GM18502 (cell line): ENCODE data around the gene C2orf92.
"Not testable (repeated sequence)": the region's sequence is repeated elsewhere in the genome, so short reads cannot be mapped to it uniquely, and the experiment has no call there.

Source experiments
- ATAC-seq: cut with Tn5 transposase; IDR thresholded peaks from one replicate; pipeline ENCODE4 v1.9.1; 2021; ENCODE audit warnings: mild to moderate bottlenecking; ENCODE audit not compliant: unreplicated experiment, poor library complexity

The C2orf92 gene

GRCh38 chr2:97688062-97688827 is 18.7 kb downstream of the C2orf92 start:
- no peak for ATAC-seq

- no peak for ATAC-seq
These were observed 21.7 kb downstream of the C2orf92 start for GRCh38 chr2:97691166-97691565.

- no peak for ATAC-seq
These were observed 24.0 kb downstream of the C2orf92 start for GRCh38 chr2:97693476-97693875.

- no peak for ATAC-seq
These were observed 26.2 kb downstream of the C2orf92 start for GRCh38 chr2:97695744-97696143.

GRCh38 chr2:97697252-97698235 is 28.0 kb downstream of the C2orf92 start:
- ATAC-seq, result peak; percentile 75

GRCh38 chr2:97698530-97698929 is 29.0 kb downstream of the C2orf92 start:
- ATAC-seq, result no peak

GRCh38 chr2:97699765-97700444 is 30.4 kb downstream of the C2orf92 start:
- no peak for ATAC-seq

GRCh38 chr2:97701186-97701585 is 31.7 kb downstream of the C2orf92 start:
- no peak for ATAC-seq

GRCh38 chr2:97701851-97702465 is 32.4 kb downstream of the C2orf92 start:
- ATAC-seq, result no peak

- ATAC-seq, result no peak
These were observed 33.4 kb downstream of the C2orf92 start for GRCh38 chr2:97702731-97703470.

GRCh38 chr2:97703741-97704140 is 34.2 kb downstream of the C2orf92 start:
- no peak for ATAC-seq

- no peak for ATAC-seq
These were observed 35.5 kb downstream of the C2orf92 start for GRCh38 chr2:97704989-97705388.

GRCh38 chr2:97706112-97706511 is 36.6 kb downstream of the C2orf92 start:
- no peak for ATAC-seq

- ATAC-seq, result no peak
These were observed 37.3 kb downstream of the C2orf92 start for GRCh38 chr2:97706708-97707345.

GRCh38 chr2:97707362-97708047 is 38.0 kb downstream of the C2orf92 start:
- no peak for ATAC-seq

GRCh38 chr2:97708048-97708380 is 38.5 kb downstream of the C2orf92 start:
- no peak for ATAC-seq

- ATAC-seq, result no peak
These were observed 39.1 kb downstream of the C2orf92 start for GRCh38 chr2:97708608-97709007.

- ATAC-seq, result no peak
These were observed 41.8 kb downstream of the C2orf92 start for GRCh38 chr2:97711394-97711711.

GRCh38 chr2:97712175-97712574 is 42.7 kb downstream of the C2orf92 start:
- not testable (repeated sequence) for ATAC-seq
